GM23338 (cell line): ENCODE data around the gene TRAF4. TPM values are rescaled to one million over a fixed set of nuclear protein-coding genes. Genes with fewer than 3 reads are reported as not detected.

ENCODE experiments used
- ATAC-seq: fragments of 200-7000 bp; cut with Tn5 transposase; 3 replicates; pipeline ENCODE4 v1.9.1; 2020
- DNase-seq: peaks from one replicate; pipeline ENCODE4 v3.0.0-alpha.2; 2015; ENCODE audit warnings: low spot score
- H2AFZ ChIP-seq: fragments of 200-600 bp; sonication (generic); 2 replicates; pipeline ENCODE4 v1.8.0; 2016; ENCODE audit warnings: antibody characterized with exemption, mild to moderate bottlenecking, moderate library complexity
- H3F3A ChIP-seq: fragments of 200-600 bp; sonication (generic); replicated peaks from 2 replicates; pipeline ENCODE4 v1.8.0; 2017; ENCODE audit warnings: antibody characterized with exemption, mixed run types, low read depth
- H3K27ac ChIP-seq: fragments of 200-600 bp; sonication (generic); 2 replicates; pipeline ENCODE4 v1.6.1; 2016; ENCODE audit warnings: low read depth
- H3K27me3 ChIP-seq: fragments of 200-600 bp; sonication (generic); 2 replicates; pipeline ENCODE4 v1.8.0; 2016; ENCODE audit warnings: mild to moderate bottlenecking, mixed run types, moderate library complexity; ENCODE audit not compliant: insufficient read depth
- H3K36me3 ChIP-seq: fragments of 200-600 bp; sonication (generic); 2 replicates; pipeline ENCODE4 v1.8.0; 2016; ENCODE audit warnings: mild to moderate bottlenecking; ENCODE audit not compliant: insufficient read depth
- H3K4me1 ChIP-seq: fragments of 200-600 bp; sonication (generic); 2 replicates; pipeline ENCODE4 v1.8.0; 2016; ENCODE audit warnings: mild to moderate bottlenecking, moderate library complexity; ENCODE audit not compliant: insufficient read depth
- H3K4me2 ChIP-seq: fragments of 200-600 bp; sonication (generic); 2 replicates; pipeline ENCODE4 v1.7.1; 2017; ENCODE audit warnings: mixed run types
- H3K4me3 ChIP-seq: fragments of 200-600 bp; sonication (generic); 2 replicates; pipeline ENCODE4 v1.6.1; 2016; ENCODE audit warnings: mixed run types
- H3K79me2 ChIP-seq: fragments of 200-600 bp; sonication (generic); replicated peaks from 2 replicates; pipeline ENCODE4 v1.8.0; 2017; ENCODE audit warnings: mild to moderate bottlenecking; ENCODE audit not compliant: insufficient read depth
- H3K9me2 ChIP-seq: fragments of 200-600 bp; sonication (generic); 2 replicates; pipeline ENCODE4 v1.8.0; 2017; ENCODE audit not compliant: insufficient read depth
- H4K20me1 ChIP-seq: fragments of 200-600 bp; sonication (generic); replicated peaks from 2 replicates; pipeline ENCODE4 v1.8.0; 2017; ENCODE audit warnings: mild to moderate bottlenecking; ENCODE audit not compliant: insufficient read depth
- H3K27ac Mint-ChIP-seq: 2 replicates; pipeline ENCODE4 v1.8.0; 2020; ENCODE audit warnings: inconsistent platforms, mild to moderate bottlenecking, moderate library complexity, mixed read lengths
- H3K27me3 Mint-ChIP-seq: 3 replicates; pipeline ENCODE4 v1.8.0; 2022; ENCODE audit warnings: low read depth, mild to moderate bottlenecking, moderate library complexity, mixed read lengths, inconsistent platforms; ENCODE audit not compliant: insufficient read depth, poor library complexity
- H3K36me3 Mint-ChIP-seq: 3 replicates; pipeline ENCODE4 v1.8.0; 2021; ENCODE audit warnings: low read depth, mild to moderate bottlenecking, inconsistent platforms, moderate library complexity, mixed read lengths
- H3K4me1 Mint-ChIP-seq: 3 replicates; pipeline ENCODE4 v1.8.0; 2020; ENCODE audit warnings: mild to moderate bottlenecking, inconsistent platforms, mixed read lengths
- H3K4me3 Mint-ChIP-seq: 3 replicates; pipeline ENCODE4 v1.8.0; 2021; ENCODE audit warnings: moderate library complexity, mild to moderate bottlenecking, inconsistent platforms, mixed read lengths
- H3K9me3 Mint-ChIP-seq: 3 replicates; pipeline ENCODE4 v1.8.0; 2020; ENCODE audit warnings: moderate library complexity, mild to moderate bottlenecking, inconsistent platforms, mixed read lengths
- EZH2 ChIP-seq: fragments of 200-600 bp; sonication (generic); IDR thresholded peaks from one replicate; pipeline ENCODE4 v1.8.0; 2017; ENCODE audit warnings: antibody characterized with exemption, mild to moderate bottlenecking, low read depth; ENCODE audit not compliant: unreplicated experiment
- JUNB ChIP-seq: IDR thresholded peaks from one replicate; pipeline ENCODE4 v1.6.1; 2016; ENCODE audit warnings: antibody characterized with exemption; ENCODE audit not compliant: unreplicated experiment
- STAT1 ChIP-seq: IDR thresholded peaks from one replicate; pipeline ENCODE4 v1.6.1; 2016; ENCODE audit warnings: antibody characterized with exemption; ENCODE audit not compliant: unreplicated experiment
- ZNF462 ChIP-seq: fragments of 250-450 bp; sonication (Bioruptor Pico); IDR thresholded peaks from 2 replicates; pipeline ENCODE4 v1.5.0; 2020; ENCODE audit warnings: mild to moderate bottlenecking, moderate library complexity
- polyA plus RNA-seq: library from polyadenylated mRNA; unstranded; fragments of >200 nt; fragmentation: Nextera tagmentation; extraction: Ambion mirVana; gene quantifications from 2 replicates; pipeline ENCODE4 v1.2.1, GENCODE V29; 2016
- total RNA-seq: library from RNA; depleted of rRNA; stranded (reverse); fragments of >200 nt; shearing (Covaris generic); gene quantifications from 2 replicates; pipeline ENCODE4 v1.2.3, GENCODE V29; 2014
- TF ChIP-seq, protein P1 (sequence below), 2 experiments: fragments of 200-600 bp in 1 of 2; sonication (generic) in 1 of 2; conservative IDR thresholded peaks; 2 replicates each; pipeline versions ENCODE4 v1.5.1 to v1.6.1; 2016 to 2017; ENCODE audit warnings: antibody characterized with exemption in 2 of 2, low read depth in 2 of 2, mild to moderate bottlenecking in 2 of 2, moderate library complexity in 1 of 2
- TF ChIP-seq, protein P2 (sequence below): IDR thresholded peaks from one replicate; pipeline ENCODE4 v1.6.1; 2018; ENCODE audit warnings: antibody characterized with exemption; ENCODE audit not compliant: unreplicated experiment

The TRAF4 gene
- total and polyA plus RNA-seq, 2 experiments from 2014 or later, result 63.5 to 152 TPM

DNA sequence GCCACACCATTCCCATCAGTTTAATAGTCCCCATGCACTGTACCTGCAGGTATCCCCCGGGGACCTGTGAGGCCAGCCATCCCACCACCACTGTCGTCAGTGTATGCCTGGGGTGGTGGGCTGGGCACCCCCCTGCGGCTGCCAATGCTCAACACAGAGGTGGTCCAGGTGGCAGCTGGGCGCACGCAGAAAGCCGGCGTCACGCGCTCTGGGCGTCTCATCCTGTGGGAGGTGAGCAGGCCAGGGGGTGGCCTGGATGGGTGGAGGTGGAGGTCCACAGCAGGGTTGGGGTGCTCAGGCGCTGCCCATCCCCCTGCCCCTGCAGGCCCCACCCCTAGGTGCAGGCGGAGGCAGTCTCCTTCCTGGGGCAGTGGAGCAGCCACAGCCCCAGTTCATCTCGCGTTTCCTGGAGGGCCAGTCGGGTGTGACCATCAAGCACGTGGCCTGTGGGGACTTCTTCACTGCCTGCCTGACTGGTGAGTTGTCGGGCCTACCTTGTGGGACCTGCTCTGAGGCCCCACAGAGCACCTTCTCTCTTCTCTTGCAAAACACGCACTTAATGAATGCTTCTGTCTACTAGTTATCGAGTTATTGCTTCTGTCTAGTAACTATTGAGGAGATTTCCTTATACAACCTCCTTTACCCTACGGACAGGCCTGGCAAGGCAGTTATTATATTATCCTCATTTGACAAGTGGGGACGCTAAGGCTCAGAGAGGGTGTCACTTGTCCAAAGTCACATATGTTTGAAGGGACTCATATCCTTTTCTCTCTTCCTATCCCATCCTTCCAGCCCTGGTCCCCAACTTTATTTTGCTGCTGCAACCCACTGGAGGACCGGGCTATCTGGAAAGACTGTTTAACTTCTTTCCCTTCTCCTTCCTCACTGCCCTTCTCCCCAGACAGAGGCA, 5.8 kb upstream of the TRAF4 start:
- no peaks in the 10 kb centered on the region; the same call in 1 of the 2 replicates for H3K36me3 ChIP-seq
- H3K4me3 Mint-ChIP-seq, result no peak overlapping the region
- H3K36me3 Mint-ChIP-seq, result peaks cover 38% of the 10 kb centered on the region
- ATAC-seq (no peak), DNase-seq (no peak)
- H3K27me3 Mint-ChIP-seq, result peaks cover 11% of the 10 kb centered on the region
- no peaks in the 10 kb centered on the region for H3K9me2 ChIP-seq
- H2AFZ ChIP-seq, result no peak overlapping the region
- no peaks in the 10 kb centered on the region; the same call in 2 of the 3 replicates for H3K9me3 Mint-ChIP-seq
- TF ChIP-seq EZH2, result no peak
- TF ChIP-seq, protein P1, sequence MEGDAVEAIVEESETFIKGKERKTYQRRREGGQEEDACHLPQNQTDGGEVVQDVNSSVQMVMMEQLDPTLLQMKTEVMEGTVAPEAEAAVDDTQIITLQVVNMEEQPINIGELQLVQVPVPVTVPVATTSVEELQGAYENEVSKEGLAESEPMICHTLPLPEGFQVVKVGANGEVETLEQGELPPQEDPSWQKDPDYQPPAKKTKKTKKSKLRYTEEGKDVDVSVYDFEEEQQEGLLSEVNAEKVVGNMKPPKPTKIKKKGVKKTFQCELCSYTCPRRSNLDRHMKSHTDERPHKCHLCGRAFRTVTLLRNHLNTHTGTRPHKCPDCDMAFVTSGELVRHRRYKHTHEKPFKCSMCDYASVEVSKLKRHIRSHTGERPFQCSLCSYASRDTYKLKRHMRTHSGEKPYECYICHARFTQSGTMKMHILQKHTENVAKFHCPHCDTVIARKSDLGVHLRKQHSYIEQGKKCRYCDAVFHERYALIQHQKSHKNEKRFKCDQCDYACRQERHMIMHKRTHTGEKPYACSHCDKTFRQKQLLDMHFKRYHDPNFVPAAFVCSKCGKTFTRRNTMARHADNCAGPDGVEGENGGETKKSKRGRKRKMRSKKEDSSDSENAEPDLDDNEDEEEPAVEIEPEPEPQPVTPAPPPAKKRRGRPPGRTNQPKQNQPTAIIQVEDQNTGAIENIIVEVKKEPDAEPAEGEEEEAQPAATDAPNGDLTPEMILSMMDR (conservative IDR thresholded peaks at IDR 0.05; ENCODE audit: low read depth in 2 of 2), result no peak
- H3K79me2 ChIP-seq, result no peaks in the 10 kb centered on the region
- H3K4me1 ChIP-seq, result peaks cover 11% of the 10 kb centered on the region; the same call in 1 of the 2 replicates
- H3F3A ChIP-seq, result 0 out of 2 replicates have a peak, but pooled peaks cover 3% of the 10 kb centered on the region
- H3K4me1 Mint-ChIP-seq, result peaks cover 5% of the 10 kb centered on the region; the same call in 2 of the 3 replicates
- no peaks in the 10 kb centered on the region for H3K27me3 ChIP-seq
- no peak overlapping the region; the same call in 1 of the 2 replicates for H3K27ac Mint-ChIP-seq
- H3K4me3 ChIP-seq, result no peak overlapping the region
- no peak overlapping the region for H3K27ac ChIP-seq
- H3K4me2 ChIP-seq, result no peak overlapping the region
- H4K20me1 ChIP-seq, result no peaks in the 10 kb centered on the region

DNA sequence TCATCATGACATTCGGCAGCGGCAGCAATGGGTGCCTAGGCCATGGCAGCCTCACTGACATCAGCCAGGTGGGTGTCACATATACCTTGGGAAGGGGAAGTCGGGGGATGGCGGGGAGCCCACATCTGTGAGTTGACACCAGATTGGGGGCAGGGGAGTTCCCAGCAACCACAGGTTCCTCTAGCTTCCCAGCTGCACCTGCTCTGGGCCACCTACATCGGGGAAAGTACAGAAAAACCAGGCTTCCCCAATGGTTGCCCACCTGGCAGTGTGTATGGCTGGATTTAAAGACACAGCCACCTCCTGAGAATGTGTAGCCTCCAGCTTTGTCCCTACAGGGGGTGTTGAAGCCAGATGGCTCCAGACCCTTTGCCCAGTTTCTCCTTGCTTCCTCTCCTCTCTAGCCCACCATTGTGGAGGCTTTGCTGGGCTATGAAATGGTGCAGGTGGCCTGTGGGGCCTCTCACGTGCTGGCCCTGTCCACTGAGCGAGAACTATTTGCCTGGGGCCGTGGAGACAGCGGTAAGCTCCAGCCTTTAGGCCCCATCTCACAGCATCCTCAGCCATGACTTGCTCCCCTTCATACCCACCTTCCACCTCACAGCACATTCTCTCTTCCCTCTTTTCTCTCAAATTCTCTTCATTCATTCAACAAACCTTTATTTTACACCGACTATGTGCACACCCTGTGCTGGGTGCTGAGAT, 5.0 kb upstream of the TRAF4 start:
- no peaks in the 10 kb centered on the region for H3K79me2 ChIP-seq
- H3K4me3 Mint-ChIP-seq, result no peak overlapping the region
- H3K36me3 Mint-ChIP-seq, result peaks cover 38% of the 10 kb centered on the region
- ATAC-seq, result no peak
- no peaks in the 10 kb centered on the region for H3K9me2 ChIP-seq
- peaks cover 13% of the 10 kb centered on the region for H3K27me3 Mint-ChIP-seq
- no peak for DNase-seq
- H3K27ac ChIP-seq, result no peak overlapping the region
- H3K27ac Mint-ChIP-seq, result no peak overlapping the region; the same call in 1 of the 2 replicates
- no peaks in the 10 kb centered on the region; the same call in 1 of the 2 replicates for H3K36me3 ChIP-seq
- no peaks in the 10 kb centered on the region for H3K9me3 Mint-ChIP-seq
- H3K27me3 ChIP-seq, result no peaks in the 10 kb centered on the region
- peaks cover 6% of the 10 kb centered on the region; the same call in 2 of the 3 replicates for H3K4me1 Mint-ChIP-seq
- H2AFZ ChIP-seq, result no peak overlapping the region
- no peak overlapping the region for H3K4me3 ChIP-seq
- 0 out of 2 replicates have a peak, but pooled peaks cover 3% of the 10 kb centered on the region for H3F3A ChIP-seq
- H3K4me2 ChIP-seq, result no peak overlapping the region
- H4K20me1 ChIP-seq, result no peaks in the 10 kb centered on the region
- peaks cover 11% of the 10 kb centered on the region; the same call in 1 of the 2 replicates for H3K4me1 ChIP-seq
- TF ChIP-seq STAT1 (no peak), ZNF462 (CRISPR knock-in tag) (no peak), JUNB (no peak)
- TF ChIP-seq, protein P2, sequence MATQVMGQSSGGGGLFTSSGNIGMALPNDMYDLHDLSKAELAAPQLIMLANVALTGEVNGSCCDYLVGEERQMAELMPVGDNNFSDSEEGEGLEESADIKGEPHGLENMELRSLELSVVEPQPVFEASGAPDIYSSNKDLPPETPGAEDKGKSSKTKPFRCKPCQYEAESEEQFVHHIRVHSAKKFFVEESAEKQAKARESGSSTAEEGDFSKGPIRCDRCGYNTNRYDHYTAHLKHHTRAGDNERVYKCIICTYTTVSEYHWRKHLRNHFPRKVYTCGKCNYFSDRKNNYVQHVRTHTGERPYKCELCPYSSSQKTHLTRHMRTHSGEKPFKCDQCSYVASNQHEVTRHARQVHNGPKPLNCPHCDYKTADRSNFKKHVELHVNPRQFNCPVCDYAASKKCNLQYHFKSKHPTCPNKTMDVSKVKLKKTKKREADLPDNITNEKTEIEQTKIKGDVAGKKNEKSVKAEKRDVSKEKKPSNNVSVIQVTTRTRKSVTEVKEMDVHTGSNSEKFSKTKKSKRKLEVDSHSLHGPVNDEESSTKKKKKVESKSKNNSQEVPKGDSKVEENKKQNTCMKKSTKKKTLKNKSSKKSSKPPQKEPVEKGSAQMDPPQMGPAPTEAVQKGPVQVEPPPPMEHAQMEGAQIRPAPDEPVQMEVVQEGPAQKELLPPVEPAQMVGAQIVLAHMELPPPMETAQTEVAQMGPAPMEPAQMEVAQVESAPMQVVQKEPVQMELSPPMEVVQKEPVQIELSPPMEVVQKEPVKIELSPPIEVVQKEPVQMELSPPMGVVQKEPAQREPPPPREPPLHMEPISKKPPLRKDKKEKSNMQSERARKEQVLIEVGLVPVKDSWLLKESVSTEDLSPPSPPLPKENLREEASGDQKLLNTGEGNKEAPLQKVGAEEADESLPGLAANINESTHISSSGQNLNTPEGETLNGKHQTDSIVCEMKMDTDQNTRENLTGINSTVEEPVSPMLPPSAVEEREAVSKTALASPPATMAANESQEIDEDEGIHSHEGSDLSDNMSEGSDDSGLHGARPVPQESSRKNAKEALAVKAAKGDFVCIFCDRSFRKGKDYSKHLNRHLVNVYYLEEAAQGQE, result no peak
